ENCODE measurements around the gene EDN3.

DNA sequence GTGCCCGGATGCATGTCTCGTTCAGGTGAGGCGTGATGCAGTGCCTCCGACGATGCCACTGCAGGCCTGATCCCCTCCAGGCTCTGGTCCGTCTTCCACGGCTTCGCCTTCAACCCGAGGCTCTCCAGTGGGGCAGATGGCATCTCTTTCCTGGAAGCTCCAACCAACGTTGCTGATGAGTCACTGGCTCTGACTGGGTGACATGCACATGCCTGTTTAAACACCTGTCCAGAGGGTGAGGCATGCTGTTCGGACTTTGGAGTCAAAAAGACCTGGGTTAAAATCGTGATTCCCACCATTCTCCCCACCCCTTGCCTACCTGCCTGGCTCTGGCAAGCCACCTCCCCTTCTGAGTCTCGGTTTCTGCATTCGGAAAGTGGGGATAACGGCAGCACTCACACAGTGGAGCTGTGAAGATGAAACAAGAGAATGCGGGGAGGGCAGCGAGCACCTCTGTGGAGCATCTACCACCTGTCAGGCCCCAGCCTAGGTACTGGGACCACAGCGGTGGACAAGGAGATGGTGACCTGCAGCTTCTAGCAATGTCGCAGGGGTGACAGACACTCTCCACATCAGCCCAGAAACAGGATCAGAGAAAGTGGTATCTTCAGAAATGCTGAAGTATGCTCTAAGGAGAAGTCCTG, 8.5 kb upstream of the EDN3 start:
- TF ChIP-seq, protein P1, sequence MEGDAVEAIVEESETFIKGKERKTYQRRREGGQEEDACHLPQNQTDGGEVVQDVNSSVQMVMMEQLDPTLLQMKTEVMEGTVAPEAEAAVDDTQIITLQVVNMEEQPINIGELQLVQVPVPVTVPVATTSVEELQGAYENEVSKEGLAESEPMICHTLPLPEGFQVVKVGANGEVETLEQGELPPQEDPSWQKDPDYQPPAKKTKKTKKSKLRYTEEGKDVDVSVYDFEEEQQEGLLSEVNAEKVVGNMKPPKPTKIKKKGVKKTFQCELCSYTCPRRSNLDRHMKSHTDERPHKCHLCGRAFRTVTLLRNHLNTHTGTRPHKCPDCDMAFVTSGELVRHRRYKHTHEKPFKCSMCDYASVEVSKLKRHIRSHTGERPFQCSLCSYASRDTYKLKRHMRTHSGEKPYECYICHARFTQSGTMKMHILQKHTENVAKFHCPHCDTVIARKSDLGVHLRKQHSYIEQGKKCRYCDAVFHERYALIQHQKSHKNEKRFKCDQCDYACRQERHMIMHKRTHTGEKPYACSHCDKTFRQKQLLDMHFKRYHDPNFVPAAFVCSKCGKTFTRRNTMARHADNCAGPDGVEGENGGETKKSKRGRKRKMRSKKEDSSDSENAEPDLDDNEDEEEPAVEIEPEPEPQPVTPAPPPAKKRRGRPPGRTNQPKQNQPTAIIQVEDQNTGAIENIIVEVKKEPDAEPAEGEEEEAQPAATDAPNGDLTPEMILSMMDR (IDR thresholded peaks at IDR 0.05; ENCODE audit: poor library complexity, severe bottlenecking): no peak
- TF ChIP-seq EZH2 (IDR thresholded peaks at IDR 0.05; ENCODE audit: borderline replicate concordance, insufficient read depth, low read length, poor library complexity, severe bottlenecking): no peak
- TF ChIP-seq EP300 (conservative IDR thresholded peaks at IDR 0.05; ENCODE audit: poor library complexity, severe bottlenecking): no peak
- TF ChIP-seq POLR2AphosphoS5 (IDR thresholded peaks at IDR 0.05): no peak
- TF ChIP-seq RAD21 (conservative IDR thresholded peaks at IDR 0.05): no peak
- TF ChIP-seq TAF1 (IDR thresholded peaks at IDR 0.05; ENCODE audit: low read depth): no peak
- TF ChIP-seq REST (IDR thresholded peaks at IDR 0.05; ENCODE audit: borderline replicate concordance): no peak
- TF ChIP-seq MXI1 (conservative IDR thresholded peaks at IDR 0.05; ENCODE audit: poor library complexity, severe bottlenecking): no peak
